ENCODE results near the gene FASTK.

DNA sequence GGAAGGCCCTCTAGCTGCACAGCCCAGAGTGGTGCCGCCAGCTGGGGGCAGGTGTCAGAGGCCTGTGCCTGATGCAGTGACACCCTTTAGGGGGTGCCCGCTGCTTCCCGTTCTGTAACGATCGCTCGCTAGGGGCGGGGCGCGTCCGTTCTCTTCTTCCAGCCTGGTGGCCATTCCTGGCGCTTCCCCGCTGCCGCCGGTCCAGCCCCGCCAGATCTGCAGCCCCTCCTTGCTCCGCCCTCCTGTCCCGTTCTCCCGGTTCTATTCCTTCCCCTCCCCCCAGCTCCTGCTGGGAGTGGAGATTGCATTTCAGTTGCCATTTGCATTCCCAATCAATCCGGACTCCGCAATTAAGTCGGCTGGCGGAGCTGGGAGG is 44.8 kb upstream of the FASTK start:
- TF ChIP-seq POU2F2 (IDR thresholded peaks at IDR 0.05; ENCODE audit: low read depth, low read length) (no peak), POLR2AphosphoS5 (IDR thresholded peaks at IDR 0.05; ENCODE audit: low read depth, low read length) (no peak), POLR2A (IDR thresholded peaks at IDR 0.05; ENCODE audit: low read depth, low read length) (no peak)

Data from GM12891 (cell line).